IMR-90 (cell line): ENCODE results near the gene MROH8. TPM values are rescaled to one million over a fixed set of nuclear protein-coding genes. Genes with fewer than 3 reads are reported as not detected.

Experiments used
- ATAC-seq: fragments of 200-7000 bp; cut with Tn5 transposase; 2 replicates; pipeline ENCODE4 v1.9.1; 2020; ENCODE audit warnings: low read depth, mild to moderate bottlenecking, moderate library complexity
- BruUV-seq: library from RNA; stranded (reverse); fragments of 400-500 nt; replicated peaks from 2 replicates; lab custom pipeline; 2021; lab: Mats Ljungman, UMichigan
- CTCF ChIA-PET: fragments of 300-600 bp; formaldehyde crosslinking; extraction: SDS; loops from one replicate; lab custom pipeline; 2021; ENCODE audit warnings: antibody characterized with exemption; lab: Yijun Ruan, JAX
- POLR2A ChIA-PET: fragments of 300-600 bp; sonication (Branson Sonifier 250); formaldehyde crosslinking; loops from one replicate; lab custom pipeline; 2022; ENCODE audit warnings: antibody characterized with exemption; ENCODE audit not compliant: unreplicated experiment; lab: Charles Lee
- DNase-seq: peaks from one replicate; pipeline ENCODE4 v3.0.0; 2013
- H2AFZ ChIP-seq: replicated peaks from 2 replicates; pipeline ENCODE3; 2013; ENCODE audit warnings: low read length, mild to moderate bottlenecking; ENCODE audit not compliant: poor library complexity
- H2AK5ac ChIP-seq: 2 replicates; pipeline ENCODE4 v1.6.1; 2013; ENCODE audit warnings: low read depth, low read length, inconsistent platforms
- H2AK9ac ChIP-seq: replicated peaks from 2 replicates; pipeline ENCODE3; 2013; ENCODE audit warnings: mild to moderate bottlenecking, low read depth, low read length, moderate library complexity; ENCODE audit not compliant: poor library complexity
- H2BK120ac ChIP-seq: 2 replicates; pipeline ENCODE4 v1.6.1; 2013; ENCODE audit warnings: low read depth, low read length, inconsistent platforms
- H2BK15ac ChIP-seq: 3 replicates; pipeline ENCODE4 v1.6.1; 2013; ENCODE audit warnings: low read depth, low read length, inconsistent platforms
- H2BK20ac ChIP-seq: 2 replicates; pipeline ENCODE4 v1.6.1; 2013; ENCODE audit warnings: low read depth, mild to moderate bottlenecking, inconsistent platforms, low read length, moderate library complexity
- H2BK5ac ChIP-seq: 2 replicates; pipeline ENCODE4 v1.6.1; 2013; ENCODE audit warnings: mild to moderate bottlenecking, low read depth, low read length, inconsistent platforms; ENCODE audit not compliant: poor library complexity, severe bottlenecking
- H3K14ac ChIP-seq: replicated peaks from 2 replicates; pipeline ENCODE4 v1.6.1; 2013; ENCODE audit warnings: low read depth, low read length, inconsistent platforms
- H3K18ac ChIP-seq: 2 replicates; pipeline ENCODE4 v1.6.1; 2013; ENCODE audit warnings: low read depth, low read length, control low read depth
- H3K23ac ChIP-seq: 2 replicates; pipeline ENCODE4 v1.6.1; 2013; ENCODE audit warnings: low read depth, low read length, inconsistent platforms
- H3K27ac ChIP-seq: 2 replicates; pipeline ENCODE4 v1.5.1; 2013; ENCODE audit warnings: mild to moderate bottlenecking, control low read depth, low read length; ENCODE audit not compliant: insufficient read depth
- H3K27me3 ChIP-seq: 2 replicates; pipeline ENCODE4 v1.6.1; 2013; ENCODE audit warnings: low read length; ENCODE audit not compliant: control insufficient read depth, insufficient read depth
- H3K36me3 ChIP-seq: 2 replicates; pipeline ENCODE4 v1.6.1; 2013; ENCODE audit warnings: low read length, mixed read lengths; ENCODE audit not compliant: control insufficient read depth, insufficient read depth
- H3K4ac ChIP-seq: 2 replicates; pipeline ENCODE4 v1.6.1; 2013; ENCODE audit warnings: low read depth, low read length, inconsistent platforms
- H3K4me1 ChIP-seq: 2 replicates; pipeline ENCODE4 v1.6.1; 2013; ENCODE audit warnings: low read length, mixed read lengths; ENCODE audit not compliant: control insufficient read depth, insufficient read depth
- H3K4me2 ChIP-seq: 2 replicates; pipeline ENCODE4 v1.6.1; 2013; ENCODE audit warnings: low read depth, mild to moderate bottlenecking, control low read depth, low read length, moderate library complexity
- H3K4me3 ChIP-seq: 2 replicates; pipeline ENCODE4 v1.5.1; 2013; ENCODE audit warnings: low read depth, mild to moderate bottlenecking, control low read depth, low read length, moderate library complexity; ENCODE audit not compliant: insufficient read depth
- H3K56ac ChIP-seq: 2 replicates; pipeline ENCODE4 v1.6.1; 2013; ENCODE audit warnings: low read length, inconsistent platforms; ENCODE audit not compliant: insufficient read depth; ENCODE audit errors: extremely low read depth
- H3K79me1 ChIP-seq, 2 experiments: 2 replicates each; pipeline ENCODE4 v1.6.1; 2013; ENCODE audit warnings: low read length in 2 of 2, inconsistent platforms in 1 of 2, low read depth in 1 of 2
- H3K9ac ChIP-seq: 2 replicates; pipeline ENCODE4 v1.6.1; 2013; ENCODE audit warnings: low read depth, low read length, control low read depth
- H3K9me1 ChIP-seq: 2 replicates; pipeline ENCODE4 v1.6.1; 2013; ENCODE audit warnings: low read length, inconsistent platforms; ENCODE audit not compliant: insufficient read depth
- H3K9me3 ChIP-seq: 2 replicates; pipeline ENCODE4 v1.6.1; 2013; ENCODE audit warnings: low read length; ENCODE audit not compliant: control insufficient read depth, insufficient read depth
- H4K20me1 ChIP-seq: 2 replicates; pipeline ENCODE4 v1.6.1; 2013; ENCODE audit warnings: low read length, inconsistent platforms; ENCODE audit not compliant: insufficient read depth
- H4K5ac ChIP-seq: 2 replicates; pipeline ENCODE4 v1.6.1; 2013; ENCODE audit warnings: mild to moderate bottlenecking, low read depth, low read length, control low read depth
- H4K8ac ChIP-seq, 2 experiments: 2 replicates each; pipeline ENCODE4 v1.6.1; 2013; ENCODE audit warnings: low read depth in 2 of 2, low read length in 2 of 2, control low read depth in 1 of 2, inconsistent platforms in 1 of 2
- H4K91ac ChIP-seq: 2 replicates; pipeline ENCODE4 v1.6.1; 2013; ENCODE audit warnings: low read depth, low read length, inconsistent platforms; ENCODE audit not compliant: insufficient read depth
- BHLHE40 ChIP-seq: fragments of 150-350 bp; IDR thresholded peaks from 2 replicates; pipeline ENCODE4 v1.6.1; 2016; ENCODE audit warnings: mild to moderate bottlenecking, low read depth, low read length
- ELK1 ChIP-seq: fragments of 150-350 bp; IDR thresholded peaks from 2 replicates; pipeline ENCODE4 v1.6.1; 2016; ENCODE audit warnings: low read depth, mild to moderate bottlenecking, low read length, moderate library complexity, borderline replicate concordance
- FOS ChIP-seq: fragments of 150-350 bp; IDR thresholded peaks from 2 replicates; pipeline ENCODE4 v1.6.1; 2016; ENCODE audit warnings: low read depth, low read length
- MAFK ChIP-seq: IDR thresholded peaks from 2 replicates; pipeline ENCODE4 v1.6.1; 2012; ENCODE audit warnings: low read depth, low read length, improper control_type of control experiment
- RAD21 ChIP-seq: IDR thresholded peaks from 2 replicates; pipeline ENCODE4 v1.6.1; 2012; ENCODE audit warnings: low read length, improper control_type of control experiment
- RFX5 ChIP-seq: IDR thresholded peaks from 2 replicates; pipeline ENCODE4 v1.8.0; 2012; ENCODE audit warnings: low read depth, mild to moderate bottlenecking, low read length, moderate library complexity
- SMC3 ChIP-seq: fragments of 150-350 bp; IDR thresholded peaks from 2 replicates; pipeline ENCODE4 v1.6.1; 2016; ENCODE audit warnings: low read depth, mild to moderate bottlenecking, antibody characterized with exemption, low read length, moderate library complexity
- WGBS, 2 experiments: methylation state at CpG; one replicate each; pipeline versions ENCODE4 v1.1.5 to v1.1.7; 2013; ENCODE audit warnings: missing lambda C conversion rate in 2 of 2; ENCODE audit not compliant: insufficient read length in 1 of 2; ENCODE audit errors: extremely low coverage in 2 of 2; 5-methylcytosine and 5-hydroxymethylcytosine counted together
- dilution Hi-C: fragments of 300-500 bp; cut with HindIII; formaldehyde crosslinking; loops from one replicate; pipeline ENCODE4 v1.14.3; 2018; ENCODE audit warnings: low sequenced_read_pairs; ENCODE audit not compliant: unreplicated experiment
- in situ Hi-C: fragments of 300-500 bp; cut with MboI; formaldehyde crosslinking; loops from 3 replicates; pipeline ENCODE4 v1.14.3; 2019; ENCODE audit warnings: low sequenced_read_pairs, inconsistent platforms, mixed read lengths
- intact Hi-C: fragments of 100-400 bp; cut with micrococcal nuclease; formaldehyde crosslinking; loops from 2 replicates; pipeline ENCODE4 v1.10.0; 2022
- polyA plus RNA-seq, 3 experiments: library from polyadenylated mRNA; depleted of rRNA; stranded (reverse); fragments of >200 nt; gene quantifications; 2 replicates each; pipeline ENCODE4 v1.2.3, GENCODE V29; 2012; ENCODE audit warnings: low replicate concordance in 1 of 3
- total RNA-seq: library from RNA; depleted of rRNA; stranded (reverse); fragments of >200 nt; gene quantifications from 2 replicates; pipeline ENCODE4 v1.2.3, GENCODE V29; 2012
- TF ChIP-seq, protein P1 (sequence below): conservative IDR thresholded peaks from 2 replicates; pipeline ENCODE4 v1.5.1; 2012; ENCODE audit warnings: mild to moderate bottlenecking, low read depth, low read length, improper control_type of control experiment

MROH8 gene
- total and polyA plus RNA-seq, 2 of the 4 experiments (the other 2 are of a cell fraction), result 1.3 to 1.8 TPM

DNA sequence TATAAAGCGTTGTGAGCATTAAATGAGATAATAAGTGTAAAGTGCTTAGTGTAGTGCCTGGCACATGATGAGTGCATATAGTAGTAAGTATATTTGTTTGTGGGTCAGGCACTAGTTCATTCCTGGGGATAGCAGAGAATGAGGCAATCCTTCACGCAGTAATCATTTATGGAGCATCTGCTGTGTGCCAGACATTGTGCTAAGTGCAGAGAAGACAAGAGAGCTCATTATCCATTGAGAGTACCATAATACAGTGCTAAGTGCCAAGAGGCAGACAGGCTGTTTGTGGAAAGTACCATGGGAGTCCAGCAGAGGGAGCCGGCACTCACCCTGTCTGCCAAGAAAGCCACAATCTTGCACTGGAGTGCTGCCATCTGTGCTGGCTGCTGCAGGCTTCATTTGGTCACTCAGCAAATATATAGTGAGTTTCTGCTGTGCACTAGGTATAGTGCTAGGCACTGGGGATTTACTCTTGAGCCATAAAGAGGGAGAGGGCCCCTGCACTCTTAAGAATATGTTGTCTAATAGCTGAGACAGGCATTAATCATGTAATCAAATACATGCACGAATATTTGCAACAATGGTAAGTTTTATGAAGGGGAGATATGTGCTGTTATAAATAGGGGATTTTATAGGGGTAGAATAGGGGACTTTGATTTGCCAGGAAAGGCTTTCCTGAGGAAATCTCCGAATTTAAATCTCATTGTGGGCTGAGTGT is 12.9 kb upstream of the MROH8 start:
- no peak overlapping the region for H3K56ac ChIP-seq
- no peak overlapping the region for H4K91ac ChIP-seq
- H2BK5ac ChIP-seq, result no peak overlapping the region
- no peaks in the 10 kb centered on the region for H3K27me3 ChIP-seq
- no peak overlapping the region for H2BK15ac ChIP-seq
- H3K4me3 ChIP-seq, result no peak overlapping the region
- no peak overlapping the region for H3K4ac ChIP-seq
- ATAC-seq, result peak; percentile 88
- H3K9me3 ChIP-seq, result no peaks in the 10 kb centered on the region
- dilution Hi-C loops, result no loop called here
- DNase-seq, result peak; percentile 89
- H4K8ac ChIP-seq, result no peak overlapping the region
- no peak overlapping the region for H3K27ac ChIP-seq
- H3K14ac ChIP-seq, result no peak overlapping the region
- TF ChIP-seq RAD21 (peak; percentile 56), FOS (no peak), RFX5 (no peak), MAFK (peak; percentile 42), ELK1 (no peak), SMC3 (peak; percentile 48), BHLHE40 (0 out of 2 replicates have a peak, but pooled peaks have one; percentile 2)
- TF ChIP-seq, protein P1, sequence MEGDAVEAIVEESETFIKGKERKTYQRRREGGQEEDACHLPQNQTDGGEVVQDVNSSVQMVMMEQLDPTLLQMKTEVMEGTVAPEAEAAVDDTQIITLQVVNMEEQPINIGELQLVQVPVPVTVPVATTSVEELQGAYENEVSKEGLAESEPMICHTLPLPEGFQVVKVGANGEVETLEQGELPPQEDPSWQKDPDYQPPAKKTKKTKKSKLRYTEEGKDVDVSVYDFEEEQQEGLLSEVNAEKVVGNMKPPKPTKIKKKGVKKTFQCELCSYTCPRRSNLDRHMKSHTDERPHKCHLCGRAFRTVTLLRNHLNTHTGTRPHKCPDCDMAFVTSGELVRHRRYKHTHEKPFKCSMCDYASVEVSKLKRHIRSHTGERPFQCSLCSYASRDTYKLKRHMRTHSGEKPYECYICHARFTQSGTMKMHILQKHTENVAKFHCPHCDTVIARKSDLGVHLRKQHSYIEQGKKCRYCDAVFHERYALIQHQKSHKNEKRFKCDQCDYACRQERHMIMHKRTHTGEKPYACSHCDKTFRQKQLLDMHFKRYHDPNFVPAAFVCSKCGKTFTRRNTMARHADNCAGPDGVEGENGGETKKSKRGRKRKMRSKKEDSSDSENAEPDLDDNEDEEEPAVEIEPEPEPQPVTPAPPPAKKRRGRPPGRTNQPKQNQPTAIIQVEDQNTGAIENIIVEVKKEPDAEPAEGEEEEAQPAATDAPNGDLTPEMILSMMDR, result peak; percentile 87
- no peaks in the 10 kb centered on the region for H3K9me1 ChIP-seq
- H2AK5ac ChIP-seq, result no peak overlapping the region
- in situ Hi-C loops, result no loop called here
- ChIA-PET POLR2A (no interaction called here), CTCF (interaction anchor here (0.5 to 1.2 kb wide), 7 partner anchors 10 to 1171 kb away, joined by 3 to 5 read pairs (median 3); no protein-coding TSS in a partner anchor)
- no CpG with 5 or more reads among the region's 5 CpGs for WGBS, 2 experiments
- H3K18ac ChIP-seq, result no peak overlapping the region
- H3K4me2 ChIP-seq, result no peak overlapping the region
- H3K9ac ChIP-seq, result no peak overlapping the region
- no peak overlapping the region for H4K5ac ChIP-seq
- peak overlapping the region; percentile 4 for H2AK9ac ChIP-seq
- no peaks in the 10 kb centered on the region for H3K4me1 ChIP-seq
- no TSS peak for BruUV-seq
- no peak overlapping the region for H2BK120ac ChIP-seq
- H4K20me1 ChIP-seq, result peaks cover 78% of the 10 kb centered on the region
- H2BK20ac ChIP-seq, result no peak overlapping the region
- H3K79me1 ChIP-seq, result peaks cover 25 to 84% of the 10 kb centered on the region in 2 experiments
- peak overlapping the region; percentile 71 for H2AFZ ChIP-seq
- intact Hi-C loops, result loop anchor here (1.0 kb wide), 1 partner anchor 342 kb away; no protein-coding TSS in a partner anchor
- no peak overlapping the region for H3K23ac ChIP-seq
- H3K36me3 ChIP-seq, result peaks cover 13% of the 10 kb centered on the region
